Ishikawa (cell line): ENCODE results near the gene LRRC49.

ENCODE experiments used
- CREB1 ChIP-seq: IDR thresholded peaks from 2 replicates; pipeline ENCODE4 v1.6.1; 2012; ENCODE audit warnings: low read depth
- EGR1 ChIP-seq: IDR thresholded peaks from 2 replicates; pipeline ENCODE4 v1.6.1; 2012
- EP300 ChIP-seq: IDR thresholded peaks from 2 replicates; pipeline ENCODE4 v1.6.1; 2012; ENCODE audit warnings: borderline replicate concordance
- FOXM1 ChIP-seq: IDR thresholded peaks from 2 replicates; pipeline ENCODE4 v1.6.1; 2012; ENCODE audit warnings: low read depth, borderline replicate concordance
- RAD21 ChIP-seq: IDR thresholded peaks from 2 replicates; pipeline ENCODE4 v1.6.1; 2012; ENCODE audit warnings: low read depth
- REST ChIP-seq: IDR thresholded peaks from 2 replicates; pipeline ENCODE4 v1.6.1; 2012; ENCODE audit warnings: low read depth, mild to moderate bottlenecking
- TAF1 ChIP-seq: IDR thresholded peaks from 2 replicates; pipeline ENCODE4 v1.6.1; 2012; ENCODE audit warnings: low read depth, mild to moderate bottlenecking
- TEAD4 ChIP-seq: IDR thresholded peaks from 2 replicates; pipeline ENCODE4 v1.6.1; 2012
- USF1 ChIP-seq: IDR thresholded peaks from 2 replicates; pipeline ENCODE4 v1.6.1; 2012
- YY1 ChIP-seq: IDR thresholded peaks from 2 replicates; pipeline ENCODE4 v1.6.1; 2012; ENCODE audit warnings: low read depth
- ZBTB7A ChIP-seq: IDR thresholded peaks from 2 replicates; pipeline ENCODE4 v1.6.1; 2012; ENCODE audit warnings: low read depth

- no peak for TF ChIP-seq YY1
- no peak for TF ChIP-seq EGR1
- no peak for TF ChIP-seq RAD21
- TF ChIP-seq TAF1: no peak
- TF ChIP-seq TEAD4: no peak
- TF ChIP-seq EP300: no peak
- TF ChIP-seq REST: no peak
- no peak for TF ChIP-seq USF1
- TF ChIP-seq CREB1: no peak
- TF ChIP-seq FOXM1: no peak
- TF ChIP-seq ZBTB7A: no peak
Measured at GRCh38 chr15:71088155-71088554, 195.5 kb downstream of the LRRC49 start.
